Aorta (tissue), 5 donors: ENCODE measurements around the gene BHLHE23. TPM values are rescaled to one million over a fixed set of nuclear protein-coding genes. Genes with fewer than 3 reads are reported as not detected.

Source experiments
- ATAC-seq: fragments of 200-7000 bp; cut with Tn5 transposase; one replicate; pipeline ENCODE4 v1.9.1; 2022; ENCODE audit warnings: moderate library complexity; ENCODE audit not compliant: low FRiP score
- DNase-seq, 2 donors: peaks; one replicate each; pipeline ENCODE4 v3.0.0-alpha.2; 2020
- H3K27ac ChIP-seq, 2 donors: one replicate each; pipeline ENCODE4 v1.5.1; 2013; ENCODE audit warnings: low read length in 2 of 2, mild to moderate bottlenecking in 2 of 2, moderate library complexity in 2 of 2, control low read depth in 1 of 2, inconsistent platforms in 1 of 2, low read depth in 1 of 2
- H3K27me3 ChIP-seq, 2 donors: one replicate each; pipeline ENCODE4 v1.6.1; 2013; ENCODE audit warnings: control low read depth in 1 of 2, low read length in 1 of 2, mild to moderate bottlenecking in 1 of 2, moderate library complexity in 1 of 2; ENCODE audit not compliant: insufficient read depth in 2 of 2, control insufficient read depth in 1 of 2
- H3K36me3 ChIP-seq, 2 donors: one replicate each; pipeline ENCODE4 v1.6.1; 2013; ENCODE audit warnings: control low read depth in 1 of 2, low read length in 1 of 2, mild to moderate bottlenecking in 1 of 2; ENCODE audit not compliant: insufficient read depth in 2 of 2, control insufficient read depth in 1 of 2
- H3K4me1 ChIP-seq, 2 donors: one replicate each; pipeline ENCODE4 v1.6.1; 2013; ENCODE audit warnings: low read length in 2 of 2, control low read depth in 1 of 2, mild to moderate bottlenecking in 1 of 2, moderate library complexity in 1 of 2; ENCODE audit not compliant: insufficient read depth in 2 of 2, control insufficient read depth in 1 of 2
- H3K4me3 ChIP-seq, 2 donors: one replicate each; pipeline ENCODE4 v1.5.1; 2013; ENCODE audit warnings: low read length in 2 of 2, control low read depth in 1 of 2, mild to moderate bottlenecking in 1 of 2
- H3K9me3 ChIP-seq: one replicate; pipeline ENCODE4 v1.6.1; 2013; ENCODE audit warnings: mild to moderate bottlenecking, low read length; ENCODE audit not compliant: control insufficient read depth
- WGBS, 2 donors: extraction: QIAGEN DNeasy Blood & Tissue Kit; methylation state at CpG; one replicate each; pipeline ENCODE4 v1.1.7; 2013; 5-methylcytosine and 5-hydroxymethylcytosine counted together
- intact Hi-C, 2 donors: fragments of 100-400 bp; cut with DNase I; formaldehyde crosslinking; loops; one replicate each; pipeline versions ENCODE4 v1.14.2 to v1.15.0; 2022
- polyA plus RNA-seq, 2 donors: library from polyadenylated mRNA; stranded (reverse); fragments of 200-250 nt; gene quantifications; one replicate each; pipeline ENCODE4 v1.2.3, GENCODE V29; 2013
- total RNA-seq, 2 donors: library from RNA; stranded (reverse); fragmentation: NEBNext Ultra II Directional; extraction: Animal tissue kit (Norgen Biotek cat#: 25700); gene quantifications; one replicate each; pipeline ENCODE4 v1.2.1, GENCODE V29; 2021
- donor health status: healthy with polysubstance abuse.
- donor health status: Bipolar disorder and iron deficiency.
- donor health status: DM: no; HTN: no; CAD: no.
- donor health status: DM: no; HTN: no; CAD: no.
- donor health status: DM: yes; HTN: yes; CAD: no.

The BHLHE23 gene
- total and polyA plus RNA-seq, 4 donors = not detected

GRCh38 chr20:62995481-62995880, 11.3 kb downstream of the BHLHE23 start:
- Histone ChIP-seq H3K27me3 (no peaks in the 10 kb centered on the region), H3K4me3 (no peak overlapping the region), H3K27ac (no peak overlapping the region), H3K9me3 (peaks cover 2% of the 10 kb centered on the region), H3K4me1 (no peaks in the 10 kb centered on the region), H3K36me3 (no peaks in the 10 kb centered on the region)
- WGBS, 2 donors = 66 to 68% methylated on average over 11 of the region's 11 CpGs
- intact Hi-C loops = no loop called here
- ATAC-seq = no peak
- DNase-seq = no peak

- no peaks in the 10 kb centered on the region for H3K27me3 ChIP-seq
- no peak overlapping the region for H3K4me3 ChIP-seq
- no peaks in the 10 kb centered on the region for H3K36me3 ChIP-seq
- DNase-seq = no peak
- H3K4me1 ChIP-seq = no peaks in the 10 kb centered on the region
- no peak for ATAC-seq
- intact Hi-C loops = no loop called here
- H3K27ac ChIP-seq = no peak overlapping the region
- 72 to 73% methylated on average over 19 of the region's 19 CpGs for WGBS, 2 donors
- peaks cover 2% of the 10 kb centered on the region for H3K9me3 ChIP-seq
These were observed 11.9 kb downstream of the BHLHE23 start for GRCh38 chr20:62994869-62995281.

GRCh38 chr20:62993856-62994494, 12.8 kb downstream of the BHLHE23 start:
- WGBS, 2 donors = 86 to 89% methylated on average over 23 of the region's 23 CpGs
- Histone ChIP-seq H3K4me1 (no peaks in the 10 kb centered on the region), H3K4me3 (no peak overlapping the region), H3K27me3 (no peaks in the 10 kb centered on the region), H3K9me3 (no peaks in the 10 kb centered on the region), H3K27ac (no peak overlapping the region), H3K36me3 (no peaks in the 10 kb centered on the region)
- ATAC-seq = no peak
- DNase-seq = no peak
- intact Hi-C loops = no loop called here

GRCh38 chr20:62991863-62992262, 14.9 kb downstream of the BHLHE23 start:
- ATAC-seq (no peak), DNase-seq (no peak)
- Histone ChIP-seq H3K4me1 (no peaks in the 10 kb centered on the region), H3K27ac (no peak overlapping the region), H3K9me3 (no peaks in the 10 kb centered on the region), H3K36me3 (no peaks in the 10 kb centered on the region), H3K4me3 (no peak overlapping the region), H3K27me3 (no peaks in the 10 kb centered on the region)
- intact Hi-C loops = no loop called here
- whole genome bisulfite sequencing, 2 donors = 68 to 80% methylated on average over 6 of the region's 6 CpGs

GRCh38 chr20:62991196-62991807, 15.5 kb downstream of the BHLHE23 start:
- DNase-seq (no peak), ATAC-seq (no peak)
- Histone ChIP-seq H3K27ac (no peak overlapping the region), H3K36me3 (no peaks in the 10 kb centered on the region), H3K27me3 (no peaks in the 10 kb centered on the region), H3K4me3 (no peak overlapping the region), H3K4me1 (no peaks in the 10 kb centered on the region), H3K9me3 (no peaks in the 10 kb centered on the region)
- WGBS, 2 donors = 62 to 67% methylated on average over 13 of the region's 13 CpGs
- intact Hi-C loops = no loop called here

- H3K27me3 ChIP-seq = no peaks in the 10 kb centered on the region
- intact Hi-C loops = no loop called here
- H3K27ac ChIP-seq = no peak overlapping the region
- no peak for ATAC-seq
- H3K9me3 ChIP-seq = no peaks in the 10 kb centered on the region
- 64 to 67% methylated on average over 22 of the region's 22 CpGs for WGBS, 2 donors
- no peak overlapping the region for H3K4me3 ChIP-seq
- no peaks in the 10 kb centered on the region for H3K36me3 ChIP-seq
- no peaks in the 10 kb centered on the region for H3K4me1 ChIP-seq
- DNase-seq = no peak
These were observed 16.4 kb downstream of the BHLHE23 start for GRCh38 chr20:62990306-62990825.

GRCh38 chr20:62989201-62989601, 17.6 kb downstream of the BHLHE23 start:
- H3K4me3 ChIP-seq = no peak overlapping the region

GRCh38 chr20:62987114-62987513, 19.6 kb downstream of the BHLHE23 start:
- H3K27me3 ChIP-seq = no peaks in the 10 kb centered on the region
- H3K27ac ChIP-seq = no peak overlapping the region
- 52 to 54% methylated on average over 10 of the region's 10 CpGs for WGBS, 2 donors
- H3K4me3 ChIP-seq = no peak overlapping the region
- intact Hi-C loops = no loop called here
- H3K9me3 ChIP-seq = no peaks in the 10 kb centered on the region
- no peaks in the 10 kb centered on the region for H3K4me1 ChIP-seq
- ATAC-seq (no peak), DNase-seq (no peak)
- H3K36me3 ChIP-seq = no peaks in the 10 kb centered on the region

More at GRCh38 chr20:62989201-62989601, 17.6 kb downstream of the BHLHE23 start:
- Histone ChIP-seq H3K27ac (no peak overlapping the region), H3K27me3 (no peaks in the 10 kb centered on the region), H3K9me3 (no peaks in the 10 kb centered on the region), H3K4me1 (no peaks in the 10 kb centered on the region), H3K36me3 (no peaks in the 10 kb centered on the region)
- 63 to 67% methylated on average over 11 of the region's 11 CpGs for WGBS, 2 donors
- DNase-seq (no peak), ATAC-seq (no peak)
- intact Hi-C loops = no loop called here

- Histone ChIP-seq H3K27me3 (no peaks in the 10 kb centered on the region), H3K4me3 (no peak overlapping the region), H3K9me3 (no peaks in the 10 kb centered on the region), H3K27ac (no peak overlapping the region), H3K36me3 (no peaks in the 10 kb centered on the region), H3K4me1 (no peaks in the 10 kb centered on the region)
- DNase-seq (no peak), ATAC-seq (no peak)
- 75% methylated on average over 6 of the region's 6 CpGs for WGBS, 2 donors
- intact Hi-C loops = no loop called here
These were observed 20.4 kb downstream of the BHLHE23 start for GRCh38 chr20:62986257-62986800.
